OCI-LY3 (cell line): ENCODE data around the gene PCDH12.

Experiments used
- H2AFZ ChIP-seq: fragments of 200-600, 300-600 bp; shearing (Covaris generic); 2 replicates; pipeline ENCODE4 v1.6.0; 2014; ENCODE audit warnings: antibody characterized with exemption, low read depth, low read length
- H3K27ac ChIP-seq: fragments of 200-600, 300-600 bp; sonication (generic); 2 replicates; pipeline ENCODE4 v1.5.1; 2014; ENCODE audit warnings: mild to moderate bottlenecking, low read length, moderate library complexity, mixed read lengths
- H3K27me3 ChIP-seq: fragments of 200-600, 300-600 bp; sonication (generic); 2 replicates; pipeline ENCODE4 v1.6.1; 2014; ENCODE audit warnings: low read depth, low read length, mixed read lengths
- H3K36me3 ChIP-seq: fragments of 200-600, 300-600 bp; sonication (generic); replicated peaks from 2 replicates; pipeline ENCODE3; 2014; ENCODE audit warnings: low read depth, low read length, mixed read lengths
- H3K4me1 ChIP-seq: fragments of 300-600, 200-600 bp; sonication (generic); 2 replicates; pipeline ENCODE4 v1.6.1; 2014; ENCODE audit warnings: low read length, mixed read lengths
- H3K4me2 ChIP-seq: fragments of 200-600, 300-600 bp; sonication (generic); 2 replicates; pipeline ENCODE4 v1.6.1; 2014; ENCODE audit warnings: low read length, mixed read lengths
- H3K4me3 ChIP-seq: fragments of 300-600, 200-600 bp; sonication (generic); 2 replicates; pipeline ENCODE4 v1.5.1; 2014; ENCODE audit warnings: antibody characterized with exemption, mild to moderate bottlenecking, low read length, moderate library complexity
- H3K79me2 ChIP-seq: fragments of 300-600, 200-600 bp; shearing (Covaris generic); 2 replicates; pipeline ENCODE4 v1.6.1; 2014; ENCODE audit warnings: mild to moderate bottlenecking, low read length, mixed read lengths
- H3K9ac ChIP-seq: fragments of 300-600, 200-600 bp; shearing (Covaris generic); 2 replicates; pipeline ENCODE4 v1.6.0; 2014; ENCODE audit warnings: mild to moderate bottlenecking, low read length, moderate library complexity
- H3K9me3 ChIP-seq: fragments of 200-600, 300-600 bp; shearing (Covaris generic); 2 replicates; pipeline ENCODE4 v1.6.1; 2014; ENCODE audit warnings: low read length, mixed read lengths; ENCODE audit not compliant: insufficient read depth
- H4K20me1 ChIP-seq: fragments of 200-600, 300-600 bp; sonication (generic); 2 replicates; pipeline ENCODE4 v1.6.1; 2016; ENCODE audit warnings: low read length, mixed read lengths; ENCODE audit not compliant: insufficient read depth
- CTCF ChIP-seq: fragments of 200-600, 300-600 bp; sonication (generic); IDR thresholded peaks from 2 replicates; pipeline ENCODE4 v1.5.1; 2014; ENCODE audit warnings: antibody characterized with exemption, low read length, low read depth
- EZH2phosphoT487 ChIP-seq: fragments of 200-600 bp; shearing (Covaris generic); IDR thresholded peaks from 2 replicates; pipeline ENCODE4 v1.6.1; 2018; ENCODE audit warnings: antibody characterized with exemption, mixed run types, low read depth

Gene PCDH12

GRCh38 chr5:141931694-141932093 is 26.3 kb downstream of the PCDH12 start:
- TF ChIP-seq CTCF = no peak
- no peak for TF ChIP-seq EZH2phosphoT487
- peaks cover 28% of the 10 kb centered on the region for H3K36me3 ChIP-seq
- H3K27ac ChIP-seq = no peak overlapping the region
- H2AFZ ChIP-seq = no peak overlapping the region
- no peaks in the 10 kb centered on the region for H3K4me1 ChIP-seq
- no peaks in the 10 kb centered on the region for H4K20me1 ChIP-seq
- H3K9me3 ChIP-seq = no peaks in the 10 kb centered on the region
- H3K4me3 ChIP-seq = no peak overlapping the region
- no peaks in the 10 kb centered on the region for H3K27me3 ChIP-seq
- H3K9ac ChIP-seq = no peak overlapping the region
- no peak overlapping the region for H3K4me2 ChIP-seq
- no peaks in the 10 kb centered on the region for H3K79me2 ChIP-seq

GRCh38 chr5:141929398-141930058 is 28.5 kb downstream of the PCDH12 start:
- H2AFZ ChIP-seq = no peak overlapping the region
- H3K27me3 ChIP-seq = no peaks in the 10 kb centered on the region
- TF ChIP-seq CTCF (no peak), EZH2phosphoT487 (no peak)
- H3K9me3 ChIP-seq = no peaks in the 10 kb centered on the region
- H3K79me2 ChIP-seq = no peaks in the 10 kb centered on the region; the same call in 1 of the 2 replicates
- no peak overlapping the region for H3K9ac ChIP-seq
- H3K4me2 ChIP-seq = no peak overlapping the region
- H4K20me1 ChIP-seq = no peaks in the 10 kb centered on the region
- no peak overlapping the region for H3K4me3 ChIP-seq
- no peaks in the 10 kb centered on the region for H3K4me1 ChIP-seq
- peaks cover 25% of the 10 kb centered on the region for H3K36me3 ChIP-seq
- H3K27ac ChIP-seq = no peak overlapping the region

GRCh38 chr5:141928051-141928450 is 30.0 kb downstream of the PCDH12 start:
- Histone ChIP-seq H3K79me2 (peaks cover 9% of the 10 kb centered on the region), H3K27me3 (no peaks in the 10 kb centered on the region), H4K20me1 (peaks cover 4% of the 10 kb centered on the region; the same call in 1 of the 2 replicates), H3K4me3 (no peak overlapping the region), H2AFZ (no peak overlapping the region), H3K4me2 (no peak overlapping the region), H3K9me3 (no peaks in the 10 kb centered on the region), H3K4me1 (0 out of 2 replicates have a peak, but pooled peaks cover 3% of the 10 kb centered on the region), H3K9ac (no peak overlapping the region), H3K36me3 (peaks cover 21% of the 10 kb centered on the region), H3K27ac (no peak overlapping the region)
- no peak for TF ChIP-seq CTCF
- TF ChIP-seq EZH2phosphoT487 = no peak

GRCh38 chr5:141926434-141926833 is 31.6 kb downstream of the PCDH12 start:
- Histone ChIP-seq H3K4me1 (peaks cover 5% of the 10 kb centered on the region; the same call in 1 of the 2 replicates), H3K36me3 (peaks cover 14% of the 10 kb centered on the region), H3K9ac (no peak overlapping the region), H3K4me2 (no peak overlapping the region), H3K27ac (no peak overlapping the region), H2AFZ (no peak overlapping the region), H3K27me3 (no peaks in the 10 kb centered on the region), H3K79me2 (peaks cover 13% of the 10 kb centered on the region), H3K4me3 (no peak overlapping the region), H4K20me1 (peaks cover 4% of the 10 kb centered on the region; the same call in 1 of the 2 replicates), H3K9me3 (no peaks in the 10 kb centered on the region)
- TF ChIP-seq CTCF (no peak), EZH2phosphoT487 (no peak)
